ENCODE measurements around the gene FBXO42.
"Not testable (repeated sequence)": the region's sequence is repeated elsewhere in the genome, so short reads cannot be mapped to it uniquely, and the experiment has no call there.

- not testable (repeated sequence) for TF ChIP-seq ZNF384 (IDR thresholded peaks at IDR 0.05); FOXM1 (IDR thresholded peaks at IDR 0.05; ENCODE audit: borderline replicate concordance); FOXA1 (IDR thresholded peaks at IDR 0.05)
Measured at GRCh38 chr1:16257556-16257955, 94.7 kb downstream of the FBXO42 start.

Data from HEK293T (cell line).